Renal cortical epithelial cell (primary cell): ENCODE data around the gene KIZ. TPM values are rescaled to one million over a fixed set of nuclear protein-coding genes. Genes with fewer than 3 reads are reported as not detected.

Experiments
- DNase-seq: peaks from one replicate; pipeline ENCODE4 v3.0.0-alpha.2; 2011; ENCODE audit warnings: low read depth
- total RNA-seq: library from RNA; depleted of rRNA; stranded (reverse); fragments of >200 nt; gene quantifications from 2 replicates; pipeline ENCODE4 v1.2.3, GENCODE V29; 2014

The KIZ gene
- total RNA-seq, 1 donor from 2014 or later: 20.4 TPM

DNA sequence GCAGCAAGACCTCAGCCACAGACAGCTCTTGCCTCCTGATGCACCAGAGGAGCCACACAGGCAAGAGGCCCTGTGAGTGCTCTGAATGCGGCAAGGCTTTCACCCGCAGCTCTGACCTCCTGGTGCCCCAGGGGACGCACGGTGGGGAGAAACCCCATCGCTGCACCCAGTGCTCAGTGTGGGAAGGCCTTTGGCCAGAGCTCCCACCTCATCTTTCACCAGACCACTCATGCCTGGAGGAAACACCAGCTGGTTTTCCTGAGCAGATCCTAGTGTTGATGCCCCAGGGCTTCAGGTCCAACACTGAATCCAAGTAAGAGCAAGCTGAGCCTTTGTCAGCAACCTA lies 140.3 kb downstream of the KIZ start:
- no peak for DNase-seq

- DNase-seq: no peak
Observed at GRCh38 chr20:21269772-21270171, 143.9 kb downstream of the KIZ start.

DNA sequence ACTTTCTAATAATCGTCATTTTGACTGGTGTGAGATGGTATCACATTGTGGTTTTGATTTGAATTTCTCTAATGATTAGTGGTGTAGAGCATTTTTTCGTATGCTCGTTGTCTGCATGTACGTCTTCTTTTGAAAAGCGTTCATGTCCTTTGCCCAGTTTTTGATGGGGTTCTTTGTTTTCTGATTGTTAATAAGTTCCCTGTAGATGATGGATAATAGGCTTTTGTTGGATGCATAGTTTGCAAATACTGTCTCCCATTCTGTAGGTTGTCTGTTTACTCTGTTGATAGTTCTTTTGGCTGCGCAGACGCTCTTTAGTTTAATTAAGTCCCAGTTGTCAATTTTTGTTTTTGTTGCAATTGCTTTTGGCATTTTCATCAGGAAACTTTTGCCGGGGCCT lies 144.9 kb downstream of the KIZ start:
- no peak for DNase-seq

DNA sequence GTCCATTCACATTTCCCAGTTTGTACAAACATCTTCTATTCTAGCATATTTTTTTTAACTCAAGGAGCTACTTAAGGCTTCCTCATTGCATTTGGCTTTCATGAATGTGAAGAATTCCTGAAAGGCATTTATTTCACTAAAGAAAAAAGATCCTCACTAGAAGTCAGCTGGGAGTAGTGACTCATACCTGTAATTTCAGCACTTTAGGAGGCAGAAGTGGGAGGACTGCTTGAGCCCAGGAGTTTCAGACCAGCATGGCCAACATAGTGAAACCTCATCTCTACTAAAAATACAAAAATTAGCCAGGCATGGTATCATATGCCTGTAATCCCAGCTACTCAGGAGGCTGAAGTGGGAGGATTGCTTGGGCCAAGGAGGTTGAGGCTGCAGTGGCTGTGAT lies 146.4 kb downstream of the KIZ start:
- peak; percentile 44 for DNase-seq

DNA sequence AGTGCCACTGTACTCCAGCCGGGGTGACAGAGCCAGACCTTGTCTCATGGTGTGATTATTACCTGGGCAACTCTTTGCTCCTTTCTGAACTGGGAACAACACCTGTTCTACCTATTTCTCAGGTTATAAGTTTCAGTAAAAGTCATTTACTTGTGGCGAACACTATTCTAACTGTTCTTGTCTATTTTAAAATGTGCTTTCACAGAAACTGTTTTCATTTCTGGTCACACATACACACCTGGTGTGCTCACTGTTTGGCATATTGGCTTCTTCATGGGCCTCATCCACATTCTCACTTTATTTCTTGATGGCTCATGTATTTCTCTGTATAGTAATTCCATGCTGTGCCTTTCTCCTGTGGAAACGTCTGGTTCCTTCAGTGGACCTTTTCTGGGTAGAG lies 146.8 kb downstream of the KIZ start:
- no peak for DNase-seq

DNA sequence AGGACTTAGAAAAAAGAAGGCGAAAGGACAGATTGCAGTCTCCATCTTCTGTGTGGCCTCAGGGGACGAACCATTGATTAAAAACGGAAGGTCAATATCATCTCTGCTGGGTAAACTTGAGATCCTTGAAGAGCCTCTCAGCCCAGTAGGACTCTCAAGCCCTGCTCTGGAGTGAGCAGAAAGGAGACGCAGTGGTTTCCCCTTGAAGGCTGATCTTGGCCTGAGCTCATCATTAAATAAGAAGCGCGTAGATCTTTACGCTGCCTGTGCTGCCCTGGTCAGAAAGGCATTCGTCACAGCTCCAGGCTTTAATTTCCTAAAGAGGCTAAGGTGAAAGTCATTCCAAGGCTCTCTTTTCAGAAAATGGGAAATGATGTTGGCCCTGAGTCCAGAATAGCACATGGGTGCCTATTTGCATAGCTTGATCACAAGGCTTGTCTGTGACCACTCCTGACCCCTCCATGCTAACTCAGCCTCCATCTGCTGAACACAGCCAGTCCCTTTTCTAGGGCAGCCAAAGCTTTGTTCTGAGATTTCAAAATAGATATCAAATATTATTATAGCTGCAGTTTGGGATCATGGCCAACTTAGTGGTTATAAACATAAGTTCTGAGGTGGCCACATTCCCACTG lies 148.0 kb downstream of the KIZ start:
- DNase-seq: no peak

DNA sequence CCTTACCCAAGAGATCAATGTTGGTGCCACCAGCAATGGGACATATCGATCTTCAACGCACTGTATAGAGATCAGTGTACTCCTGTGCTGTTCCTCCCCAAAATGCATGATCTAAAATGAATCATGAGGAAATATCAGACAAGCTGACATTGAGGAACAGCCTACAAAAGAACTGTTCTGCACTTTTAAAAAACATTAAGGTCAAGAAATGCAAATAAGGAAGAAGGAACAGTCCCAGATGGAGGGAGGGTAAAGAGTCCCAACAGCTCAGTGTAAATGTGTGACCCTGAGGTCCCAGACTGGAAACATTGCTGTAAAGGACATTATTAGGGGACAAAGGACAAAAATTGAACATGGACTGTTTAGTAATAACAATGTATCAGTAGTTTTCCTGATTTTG lies 152.9 kb downstream of the KIZ start:
- DNase-seq: no peak

- DNase-seq: no peak
Observed at GRCh38 chr20:21279706-21280521, 154.0 kb downstream of the KIZ start.

- no peak for DNase-seq
Observed at GRCh38 chr20:21280522-21281016, 154.7 kb downstream of the KIZ start.

- DNase-seq: no peak
Observed at GRCh38 chr20:21286775-21287174, 160.9 kb downstream of the KIZ start.

DNA sequence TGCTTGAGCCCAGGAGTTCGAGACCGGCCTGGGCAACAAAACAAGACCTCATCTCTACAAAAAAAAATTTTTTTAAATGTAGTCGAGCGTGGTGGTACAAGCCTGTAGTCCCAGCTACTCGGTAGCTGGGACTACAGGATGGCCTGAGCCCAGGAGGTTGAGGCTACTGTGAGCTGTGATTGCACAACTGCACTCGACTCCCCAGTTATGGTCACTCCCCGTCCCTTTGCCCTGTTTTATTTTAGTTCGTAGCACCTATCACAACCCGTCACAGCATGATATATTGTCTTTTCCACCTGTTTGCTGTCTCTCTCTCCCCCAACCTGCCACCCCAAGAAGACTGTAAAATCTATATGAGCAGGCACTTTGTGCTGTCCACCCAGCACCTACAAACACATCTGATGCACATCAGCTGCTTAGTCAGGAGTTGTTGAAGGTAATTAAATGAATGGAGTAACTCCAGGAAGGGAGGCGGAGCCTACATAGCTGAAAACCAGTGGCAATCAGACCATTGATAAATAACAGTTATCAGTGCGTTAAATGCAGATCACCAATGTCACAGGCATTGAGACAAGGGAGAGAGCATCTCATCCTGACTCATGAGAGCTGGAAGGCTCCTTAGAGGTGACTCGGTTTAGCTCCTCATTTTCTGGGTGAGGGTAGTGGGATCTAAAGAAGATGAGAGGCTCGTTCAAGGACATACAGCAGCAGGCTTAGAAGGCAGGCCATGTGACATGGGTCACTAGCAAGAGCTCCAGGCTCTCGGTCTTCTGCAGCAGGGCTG lies 162.9 kb downstream of the KIZ start:
- no peak for DNase-seq

DNA sequence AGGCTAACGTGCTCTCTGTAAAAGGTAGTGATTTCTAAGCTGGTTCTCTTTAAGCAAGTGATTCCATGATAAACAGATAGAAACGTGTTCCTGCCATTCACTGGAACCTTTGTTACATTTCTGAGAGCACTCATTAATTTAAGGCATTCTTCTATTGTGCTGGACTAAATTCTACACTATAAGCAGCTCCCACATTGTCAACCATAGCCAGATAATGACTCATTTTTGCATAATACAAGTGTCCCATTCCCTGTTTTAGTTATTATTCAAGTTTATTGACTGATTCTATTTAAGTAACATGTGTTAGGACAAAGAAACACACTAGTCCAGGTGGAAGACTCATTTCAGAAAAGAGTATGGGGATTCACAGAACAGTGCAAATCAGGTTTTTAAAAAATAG lies 163.8 kb downstream of the KIZ start:
- no peak for DNase-seq

DNA sequence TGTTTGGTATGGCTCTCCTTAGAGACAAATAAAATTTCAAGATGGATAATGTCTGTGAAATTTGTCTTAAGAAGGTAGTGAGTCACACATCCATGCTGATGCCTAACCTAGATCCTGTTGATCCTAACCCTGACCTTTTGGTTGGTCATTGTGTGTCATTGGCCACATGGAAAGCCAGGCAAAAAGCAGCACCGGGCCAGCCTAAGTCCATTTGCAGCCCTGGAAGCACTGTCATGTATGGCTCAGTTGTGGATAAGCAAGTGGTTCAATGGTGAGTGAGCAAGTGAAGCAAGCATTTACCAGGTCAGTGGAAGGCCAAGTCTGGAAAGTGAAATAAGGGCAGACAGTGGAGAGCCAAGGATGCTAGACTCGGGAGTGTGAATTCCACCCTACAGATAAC lies 165.1 kb downstream of the KIZ start:
- no peak for DNase-seq

DNA sequence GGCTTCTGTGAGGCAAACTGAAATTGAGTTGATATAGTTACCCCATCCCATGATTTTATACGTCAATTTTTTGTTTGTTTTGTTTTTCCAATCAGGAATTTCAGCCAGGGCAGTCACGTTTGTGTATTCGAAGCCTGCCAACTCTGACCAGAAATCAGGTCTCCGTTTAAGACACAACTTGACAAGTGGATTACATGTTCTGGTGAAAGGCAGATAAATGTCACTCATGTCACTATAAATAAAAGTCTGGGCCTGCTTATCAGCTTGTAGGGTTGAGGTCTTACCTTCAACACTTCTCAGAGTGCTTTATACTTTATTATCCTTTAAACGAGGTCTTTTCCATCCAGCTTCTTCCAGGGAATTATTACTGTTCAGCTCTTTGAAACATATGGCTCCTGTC lies 168.9 kb downstream of the KIZ start:
- no peak for DNase-seq

Other genes starting within 250 kb of the KIZ start
- not detected in 2 replicates for gene LINC00237, start 19.7 kb upstream of the KIZ start, total RNA-seq
- 135 and 156 TPM in 2 replicates for gene XRN2, start 177.2 kb downstream of the KIZ start, total RNA-seq